GM19238 (cell line): ENCODE data around the gene SUPT4H1.
A peak's percentile ranks its signal among the peaks of the same experiment; 100 is the strongest.

Experiments
- DNase-seq: peaks from one replicate; pipeline ENCODE4 v3.0.0; 2011; ENCODE audit warnings: low spot score; ENCODE audit not compliant: insufficient read length

The SUPT4H1 gene

GRCh38 chr17:58320163-58320558, 31.8 kb downstream of the SUPT4H1 start:
- DNase-seq = no peak

DNA sequence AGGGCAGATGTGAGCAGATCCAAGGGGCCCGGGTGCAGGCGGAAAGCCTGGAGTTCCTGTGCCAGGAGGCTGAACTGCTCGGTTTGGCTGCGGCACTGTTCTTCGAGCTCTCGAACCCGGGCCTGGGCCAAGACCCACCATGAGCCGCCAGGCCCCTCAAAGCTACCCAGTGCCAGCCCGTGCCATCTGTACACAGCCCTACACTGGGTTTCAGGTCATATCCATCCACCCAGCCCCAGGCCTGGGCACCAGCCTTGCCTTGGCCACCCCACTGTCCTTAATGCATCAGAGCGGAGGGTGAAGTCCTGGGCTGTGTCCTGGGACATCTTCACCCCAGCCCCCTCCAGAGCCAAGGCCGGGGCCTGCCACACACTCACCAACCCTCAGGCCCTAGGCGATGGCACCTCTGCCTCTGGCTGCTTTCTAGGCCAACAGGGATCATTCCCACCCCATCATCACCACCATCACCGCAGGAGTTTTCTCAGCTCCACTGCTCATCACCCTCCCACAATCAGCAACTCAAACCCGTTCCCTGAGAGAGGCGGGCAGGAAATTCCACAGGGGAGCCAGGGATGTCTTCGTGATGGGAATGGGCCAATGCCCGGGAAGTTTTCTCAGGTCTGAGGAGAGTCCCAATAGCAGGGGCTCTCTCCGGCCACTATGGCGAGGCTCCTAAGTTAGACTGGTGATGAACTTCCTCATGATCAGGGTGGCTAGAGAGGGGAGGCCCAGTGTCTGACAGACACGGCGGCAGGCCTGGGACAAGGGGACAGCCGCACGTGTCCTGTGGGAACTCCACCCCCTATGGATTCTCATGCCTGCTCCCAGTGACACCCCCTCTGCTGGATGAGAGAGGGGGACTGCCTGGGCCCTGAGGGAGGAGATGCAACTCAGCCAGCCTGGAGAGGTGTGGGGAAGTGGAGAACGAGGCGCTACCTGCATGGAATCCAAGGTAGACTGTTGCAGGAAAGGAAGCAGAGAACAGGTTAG, 32.5 kb downstream of the SUPT4H1 start:
- no peak for DNase-seq

DNA sequence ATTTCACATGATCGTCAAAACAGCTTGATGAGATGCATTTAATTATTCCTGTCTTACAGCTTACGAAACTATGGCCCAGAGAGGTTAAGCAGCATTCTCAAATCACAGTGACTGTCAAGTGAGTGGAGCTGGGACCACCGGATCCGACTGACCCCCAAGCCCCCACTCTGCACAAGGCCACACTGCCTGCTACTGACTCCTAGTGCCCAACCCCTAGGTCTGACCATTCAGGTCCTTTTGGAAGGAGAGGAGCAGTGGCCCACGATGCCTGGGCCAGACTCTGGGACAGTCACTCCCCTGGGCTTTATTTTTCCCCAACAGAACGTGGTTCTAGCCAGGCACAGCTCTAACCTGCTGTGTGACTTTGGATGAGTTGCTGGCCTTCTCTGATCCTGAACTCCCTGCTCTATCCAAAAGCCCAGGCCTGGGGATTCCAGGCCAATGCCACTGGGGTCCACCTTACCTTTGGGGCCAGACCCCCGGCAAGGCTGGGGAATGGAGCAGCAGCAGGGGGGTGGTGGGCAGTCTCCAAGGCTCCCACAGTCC, 33.3 kb downstream of the SUPT4H1 start:
- no peak for DNase-seq

- DNase-seq = no peak
Measured at GRCh38 chr17:58318065-58318481, 33.9 kb downstream of the SUPT4H1 start.

DNA sequence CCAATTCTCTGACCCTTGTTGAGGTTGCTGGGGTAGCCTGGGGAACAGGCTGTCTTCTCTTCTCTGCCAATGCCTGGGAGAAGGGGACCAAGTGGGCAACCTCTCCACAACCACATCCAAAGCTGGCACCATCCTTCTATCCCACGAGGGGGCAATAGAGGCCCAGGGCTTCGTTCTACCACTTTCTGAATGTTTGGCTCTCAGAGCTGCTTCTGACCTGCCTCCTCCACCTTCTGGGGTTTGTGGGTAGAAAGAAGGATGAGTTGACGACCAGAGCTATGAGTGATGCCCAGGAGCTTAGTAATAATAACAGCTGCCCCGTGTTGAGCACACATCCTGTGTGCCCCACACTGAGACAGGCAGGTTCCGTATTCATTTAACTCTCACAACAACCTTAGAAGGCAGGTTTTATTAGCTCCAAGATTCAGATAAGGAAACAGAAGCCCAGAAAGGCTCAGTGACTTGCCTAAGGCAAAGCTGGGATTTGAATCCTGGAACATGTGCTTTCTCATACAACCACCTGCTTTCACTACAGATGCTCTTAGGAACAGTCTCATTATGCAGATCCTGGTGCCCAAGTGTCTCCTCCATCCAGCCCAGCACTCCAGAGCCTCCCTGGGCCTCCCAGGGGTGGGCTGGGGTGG, 34.5 kb downstream of the SUPT4H1 start:
- DNase-seq = peak; percentile 81

- no peak for DNase-seq
Measured at GRCh38 chr17:58316260-58316960, 35.6 kb downstream of the SUPT4H1 start.

- no peak for DNase-seq
Measured at GRCh38 chr17:58315750-58316149, 36.3 kb downstream of the SUPT4H1 start.

DNA sequence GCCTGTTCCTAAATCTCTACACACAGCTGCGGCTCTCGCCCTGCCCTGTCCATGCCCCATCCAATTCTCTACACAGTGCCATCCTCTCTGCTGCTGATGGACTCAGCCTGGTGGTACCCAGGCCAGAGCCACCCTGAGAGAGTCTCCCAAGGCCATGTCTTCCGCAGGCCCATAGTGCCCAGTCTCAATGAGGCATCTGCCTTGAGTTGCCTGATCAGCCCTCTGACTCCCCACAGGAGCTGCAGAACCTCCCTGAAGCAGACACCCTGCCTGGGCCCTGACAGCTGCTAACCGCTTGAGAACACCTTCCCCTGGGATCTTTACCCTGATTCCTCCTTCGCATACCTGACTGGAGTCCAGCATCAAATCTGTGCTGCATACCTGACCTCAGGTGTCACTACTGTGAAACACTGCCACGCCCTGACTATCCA, 36.7 kb downstream of the SUPT4H1 start:
- DNase-seq = no peak

DNA sequence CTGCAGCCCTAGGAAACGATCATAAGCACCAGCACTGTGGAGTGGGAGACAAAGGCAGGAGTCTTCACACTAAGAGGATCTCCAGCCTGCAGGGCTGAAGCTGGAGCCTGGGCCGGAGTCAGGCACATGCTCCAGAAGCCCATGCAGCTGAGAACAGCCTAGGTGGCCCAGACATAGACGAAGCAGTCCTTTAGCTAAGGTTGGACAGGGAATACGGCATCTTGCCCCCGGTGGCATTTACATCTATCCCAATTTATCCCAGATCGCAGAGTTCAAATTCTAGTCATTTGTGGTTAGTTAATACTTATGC, 37.3 kb downstream of the SUPT4H1 start:
- DNase-seq = no peak

DNA sequence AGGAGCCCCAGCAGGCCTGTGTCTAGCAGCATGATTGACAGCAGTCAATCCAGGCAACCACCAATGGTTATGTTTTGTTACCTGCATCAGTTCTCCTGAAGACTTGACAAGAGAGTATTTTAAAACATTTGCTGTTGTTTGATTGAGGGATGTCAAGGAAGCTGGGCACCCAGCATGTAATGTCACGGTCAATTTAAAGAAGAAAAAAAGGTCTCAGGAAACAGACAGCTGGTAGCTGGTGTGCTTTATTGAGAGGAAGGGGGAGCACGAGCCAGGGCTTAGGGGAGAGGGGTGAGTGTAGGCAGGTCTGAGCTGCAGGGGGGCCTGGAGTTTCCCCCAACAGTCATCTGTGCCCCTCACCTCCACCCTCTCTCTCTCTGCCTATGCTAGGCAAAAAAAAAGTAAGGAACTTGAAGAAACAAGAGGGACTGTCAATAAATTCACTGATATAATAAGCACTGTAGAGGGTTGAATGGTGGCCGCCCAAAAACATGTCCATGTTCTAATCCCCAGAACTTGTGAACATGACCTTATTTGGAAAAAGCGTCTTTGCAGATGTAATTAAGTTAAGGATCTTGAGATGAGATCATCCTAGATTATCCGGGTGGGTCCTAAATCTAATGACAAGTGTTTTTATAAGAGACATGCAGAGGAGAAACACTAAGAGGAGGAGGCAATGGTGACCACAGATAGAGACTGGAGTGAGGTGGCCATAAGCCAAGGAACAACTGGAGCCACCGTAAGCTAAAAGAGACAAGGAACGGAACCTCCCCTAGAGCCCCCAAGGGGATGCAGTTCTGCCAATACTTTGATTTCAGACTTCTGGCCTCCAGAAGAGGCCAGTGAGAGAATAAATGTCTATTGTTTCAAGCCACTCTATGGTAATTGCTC, 37.9 kb downstream of the SUPT4H1 start:
- DNase-seq = no peak

GRCh38 chr17:58312829-58313228, 39.2 kb downstream of the SUPT4H1 start:
- DNase-seq = no peak

GRCh38 chr17:58312021-58312630, 39.9 kb downstream of the SUPT4H1 start:
- DNase-seq = no peak

- DNase-seq = no peak
Measured at GRCh38 chr17:58311429-58311894, 40.5 kb downstream of the SUPT4H1 start.

DNA sequence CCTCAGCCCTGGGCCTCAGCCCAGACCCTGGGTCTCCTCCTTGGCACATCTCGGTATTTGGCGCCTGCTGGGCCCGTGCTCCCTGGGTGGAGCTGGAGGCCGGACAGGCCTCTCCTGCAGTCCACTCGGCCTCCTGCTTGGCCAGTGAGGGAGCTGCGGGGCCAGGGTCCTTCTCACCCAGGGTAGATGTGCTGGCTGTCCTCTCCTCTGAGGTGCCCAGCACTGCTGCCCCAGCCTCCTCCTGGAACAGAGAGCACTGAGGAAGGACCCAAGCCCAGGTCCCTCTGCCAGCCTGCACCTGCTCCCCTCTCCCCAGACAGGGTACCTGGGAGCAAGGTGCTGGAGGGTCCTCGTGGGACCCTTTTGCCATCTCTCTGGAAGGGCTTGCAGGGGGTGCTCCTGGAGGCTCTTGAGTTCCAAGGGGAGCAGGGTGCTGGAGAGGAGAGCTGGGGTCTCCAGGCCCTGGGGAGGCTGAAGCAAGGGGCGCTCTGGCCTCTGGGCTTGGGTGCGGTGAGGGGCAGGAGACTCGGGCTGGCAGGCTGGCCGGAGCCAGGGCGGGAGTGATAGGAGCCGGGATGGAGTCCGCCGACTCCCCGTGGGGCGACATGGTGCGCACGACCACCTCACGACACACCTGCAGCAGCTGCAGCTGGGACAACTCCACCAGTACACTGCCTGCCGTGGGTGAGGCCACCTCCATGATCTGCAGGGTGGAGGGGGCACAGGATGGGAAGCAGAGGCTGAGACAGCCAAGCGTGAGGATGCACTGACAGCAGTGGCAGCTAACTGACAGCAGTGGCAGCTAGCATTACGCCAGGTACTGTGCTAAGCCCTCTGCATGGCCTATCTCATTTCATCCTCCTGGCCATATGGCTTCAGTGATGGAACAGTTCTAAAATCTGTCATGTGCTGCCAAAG, 41.2 kb downstream of the SUPT4H1 start:
- DNase-seq = no peak

DNA sequence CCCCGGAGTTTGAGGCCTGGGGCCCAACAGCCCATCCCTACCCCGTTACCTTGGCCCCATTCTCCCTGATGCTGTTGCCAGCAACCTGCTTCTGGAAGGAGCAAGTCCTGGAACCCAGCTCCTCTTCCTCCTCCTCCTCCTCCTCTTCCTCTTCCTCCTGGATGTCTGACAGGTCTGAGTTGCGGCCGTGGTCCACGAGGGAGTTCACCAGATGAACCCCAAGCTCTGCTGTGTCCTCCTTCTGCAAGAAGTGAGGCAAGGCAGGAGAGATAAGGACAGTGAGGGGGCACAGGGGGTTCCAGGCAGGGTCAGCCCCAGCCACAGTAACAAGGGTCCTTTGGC, 42.1 kb downstream of the SUPT4H1 start:
- no peak for DNase-seq

DNA sequence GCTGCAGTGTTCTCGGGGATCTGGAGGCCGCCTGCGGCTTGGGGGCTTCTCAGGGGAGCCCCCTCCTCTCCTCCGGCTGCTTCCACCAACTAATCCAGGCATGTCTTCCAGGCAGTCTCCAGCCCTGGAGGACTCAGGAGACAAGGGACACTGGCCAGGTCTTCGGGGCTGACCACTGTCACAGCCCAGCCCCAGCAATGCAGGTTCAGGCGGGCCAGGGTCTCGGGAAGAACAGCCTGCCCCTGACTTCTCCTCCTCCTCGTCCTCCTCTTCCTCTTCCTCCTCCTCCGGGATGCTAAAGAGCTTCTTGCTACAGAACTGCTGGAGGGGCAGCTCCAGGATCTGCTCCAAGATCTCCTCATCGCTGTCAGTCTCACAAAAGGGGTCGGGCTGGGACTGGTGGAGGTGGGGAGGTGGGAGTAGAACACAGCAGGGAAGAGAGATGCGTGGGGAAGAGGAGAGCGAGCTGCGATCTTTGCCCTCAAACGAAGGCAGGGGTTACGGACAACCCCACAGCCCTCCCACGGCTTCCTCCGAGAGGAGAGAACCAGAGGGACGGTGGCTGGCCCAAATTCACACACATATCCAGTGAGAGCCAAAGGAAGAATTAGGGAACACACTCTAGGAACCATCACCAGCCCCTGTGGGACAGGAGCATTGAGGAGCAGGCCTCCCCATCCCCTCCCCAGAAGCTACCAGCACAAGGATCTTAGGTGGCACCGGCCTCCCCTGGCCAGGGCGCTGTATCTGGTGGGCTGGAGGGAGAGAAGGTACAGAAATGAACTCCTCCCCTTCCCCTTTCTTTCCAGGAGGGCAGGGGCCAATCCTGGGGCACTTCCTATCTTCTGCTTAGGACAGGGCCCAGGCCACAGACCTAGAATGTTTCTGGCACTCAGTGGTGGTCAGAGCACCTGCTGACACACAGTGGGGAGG, 42.8 kb downstream of the SUPT4H1 start:
- DNase-seq = no peak

DNA sequence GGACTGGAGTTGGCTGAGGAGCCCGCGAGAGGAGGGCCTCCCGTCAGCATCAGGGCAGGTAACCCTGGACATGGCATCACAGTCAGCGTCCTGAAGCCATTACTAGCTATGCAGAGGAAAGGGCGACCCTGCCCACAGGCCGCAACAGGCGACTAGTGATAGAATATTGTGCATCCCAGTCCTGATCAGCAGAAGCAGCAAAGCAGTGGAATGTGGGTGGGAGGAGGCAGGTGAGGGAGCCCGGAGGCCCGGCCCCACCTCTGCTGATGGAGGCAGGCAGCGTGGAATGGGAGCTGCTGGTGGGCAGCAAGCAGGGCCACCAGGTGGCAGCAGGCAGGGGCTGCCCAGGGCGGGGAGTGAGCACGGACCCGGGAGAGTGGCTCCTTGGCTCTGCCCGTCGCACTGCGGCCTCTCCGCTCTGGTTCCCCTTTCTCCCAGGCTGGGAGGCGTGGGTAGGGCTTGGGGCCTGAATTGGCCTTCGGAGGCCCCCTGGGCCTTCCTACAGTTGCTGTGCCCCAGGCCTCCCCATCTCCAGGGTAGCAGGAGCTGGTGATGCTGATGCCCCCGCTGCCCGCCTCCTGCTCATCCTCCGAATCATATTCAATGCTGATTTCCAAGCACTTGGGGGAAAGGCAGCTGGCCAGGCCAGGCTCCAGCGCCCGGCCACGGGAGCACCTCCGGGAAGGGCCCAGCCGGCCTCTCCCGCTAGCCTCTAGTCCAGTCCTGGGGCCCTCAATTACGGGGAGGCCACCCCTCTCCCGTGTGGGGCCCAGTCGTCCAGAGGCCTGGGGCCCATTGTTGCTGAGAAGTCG, 43.6 kb downstream of the SUPT4H1 start:
- no peak for DNase-seq
